Nephron progenitor cell (in vitro differentiated cells): ENCODE data around the gene PCDH9.

Experiments used
- DNase-seq: peaks from one replicate; pipeline ENCODE4 v3.0.0; 2021
- H3K27ac Mint-ChIP-seq: 2 replicates; pipeline ENCODE4 v1.8.0; 2021; ENCODE audit warnings: mild to moderate bottlenecking, moderate library complexity, mixed read lengths
- H3K27me3 Mint-ChIP-seq: 2 replicates; pipeline ENCODE4 v1.8.0; 2021; ENCODE audit warnings: mild to moderate bottlenecking, low read depth, mixed read lengths; ENCODE audit not compliant: poor library complexity
- H3K36me3 Mint-ChIP-seq: 2 replicates; pipeline ENCODE4 v1.8.0; 2021; ENCODE audit warnings: low read depth, mixed read lengths
- H3K4me1 Mint-ChIP-seq: 2 replicates; pipeline ENCODE4 v1.8.0; 2021; ENCODE audit warnings: mixed read lengths
- H3K4me3 Mint-ChIP-seq: 2 replicates; pipeline ENCODE4 v1.8.0; 2021; ENCODE audit warnings: mild to moderate bottlenecking, moderate library complexity, mixed read lengths
- H3K9me3 Mint-ChIP-seq: 2 replicates; pipeline ENCODE4 v1.8.0; 2021; ENCODE audit warnings: mild to moderate bottlenecking, moderate library complexity, mixed read lengths
- CTCF ChIP-seq: fragments of 200-600 bp; sonication (generic); IDR thresholded peaks from 2 replicates; pipeline ENCODE4 v1.5.0; 2021; ENCODE audit warnings: antibody characterized with exemption

PCDH9 gene

GRCh38 chr13:66689037-66689619, 541.0 kb downstream of the PCDH9 start:
- Mint-ChIP-seq H3K27me3 (no peaks in the 10 kb centered on the region), H3K27ac (no peak overlapping the region), H3K9me3 (peaks cover 34% of the 10 kb centered on the region), H3K4me1 (peaks cover 18% of the 10 kb centered on the region), H3K36me3 (peaks cover 25% of the 10 kb centered on the region), H3K4me3 (no peak overlapping the region)
- peak; percentile 21 for TF ChIP-seq CTCF
- no peak for DNase-seq

GRCh38 chr13:66681403-66681802, 548.7 kb downstream of the PCDH9 start:
- no peak overlapping the region for H3K4me3 Mint-ChIP-seq
- H3K9me3 Mint-ChIP-seq = peaks cover 35% of the 10 kb centered on the region
- H3K36me3 Mint-ChIP-seq = peaks cover 15% of the 10 kb centered on the region
- H3K27me3 Mint-ChIP-seq = no peaks in the 10 kb centered on the region
- TF ChIP-seq CTCF = no peak
- no peak for DNase-seq
- H3K27ac Mint-ChIP-seq = peak overlapping the region; percentile 20
- peaks cover 26% of the 10 kb centered on the region for H3K4me1 Mint-ChIP-seq

DNA sequence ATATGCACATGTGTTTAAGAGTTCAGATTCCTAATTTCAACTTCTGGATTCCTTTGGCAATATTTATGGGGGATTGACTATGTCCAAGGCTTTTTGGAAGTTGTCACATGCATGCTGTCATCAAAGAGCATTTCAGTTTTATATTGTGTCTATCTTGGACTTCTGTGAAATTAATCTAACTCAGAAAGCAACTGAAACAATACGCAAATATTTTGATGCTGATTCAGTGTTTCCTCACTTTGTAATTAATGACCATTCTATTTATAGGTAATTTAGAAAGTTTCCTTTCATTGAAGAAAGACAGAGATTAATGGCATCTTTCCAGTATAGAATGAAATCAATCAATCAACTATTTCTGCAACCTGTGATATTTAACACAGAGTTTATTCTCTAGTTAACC, 550.1 kb downstream of the PCDH9 start:
- DNase-seq = no peak
- TF ChIP-seq CTCF = no peak
- Mint-ChIP-seq H3K9me3 (peaks cover 21% of the 10 kb centered on the region), H3K27ac (no peak overlapping the region), H3K36me3 (peaks cover 6% of the 10 kb centered on the region), H3K27me3 (no peaks in the 10 kb centered on the region), H3K4me3 (no peak overlapping the region), H3K4me1 (peaks cover 26% of the 10 kb centered on the region)

DNA sequence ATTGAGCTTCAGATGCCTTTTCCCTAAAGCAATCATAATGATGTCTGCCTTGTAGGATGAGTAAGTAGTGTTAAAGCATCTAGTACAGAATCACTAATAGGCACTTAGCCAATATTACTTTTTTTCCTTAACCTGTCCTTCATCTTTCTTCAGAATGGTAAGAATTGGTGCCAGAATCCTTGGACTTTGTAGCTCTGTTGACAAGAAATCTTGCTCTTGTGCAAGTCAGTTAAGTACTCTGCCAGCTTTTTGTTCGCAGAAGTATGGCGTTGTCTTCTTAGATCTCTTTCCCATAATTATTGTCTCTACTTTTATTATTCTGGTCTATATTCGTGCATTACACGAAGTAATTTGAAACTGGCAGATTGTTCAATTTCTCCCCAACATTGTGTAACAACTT, 554.5 kb downstream of the PCDH9 start:
- Mint-ChIP-seq H3K9me3 (peaks cover 20% of the 10 kb centered on the region), H3K27me3 (no peaks in the 10 kb centered on the region), H3K27ac (no peak overlapping the region), H3K4me1 (no peaks in the 10 kb centered on the region), H3K4me3 (no peak overlapping the region), H3K36me3 (peaks cover 7% of the 10 kb centered on the region)
- no peak for TF ChIP-seq CTCF
- DNase-seq = no peak

DNA sequence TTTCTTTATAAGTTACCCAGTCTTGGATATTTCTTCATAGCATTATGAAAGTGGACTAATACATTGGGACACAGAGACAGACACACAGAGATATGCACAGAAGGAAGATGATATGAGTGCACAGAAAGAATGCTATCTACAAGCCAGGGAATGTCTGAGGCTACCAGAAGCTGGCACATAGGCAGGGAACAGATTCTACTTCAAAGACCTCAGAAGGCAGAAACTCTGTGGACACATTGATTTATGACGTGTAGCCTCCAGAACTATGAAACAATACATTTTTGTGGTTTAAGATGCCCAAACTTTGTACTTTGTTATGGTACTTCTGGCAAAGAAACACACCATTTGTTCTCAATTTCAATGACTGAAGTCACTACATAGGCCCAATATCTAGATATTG, 556.7 kb downstream of the PCDH9 start:
- no peak for TF ChIP-seq CTCF
- peaks cover 6% of the 10 kb centered on the region for H3K4me1 Mint-ChIP-seq
- no peak overlapping the region for H3K4me3 Mint-ChIP-seq
- peaks cover 20% of the 10 kb centered on the region for H3K9me3 Mint-ChIP-seq
- H3K27me3 Mint-ChIP-seq = no peaks in the 10 kb centered on the region
- peak overlapping the region; percentile 4 for H3K27ac Mint-ChIP-seq
- DNase-seq = no peak
- H3K36me3 Mint-ChIP-seq = peaks cover 7% of the 10 kb centered on the region

DNA sequence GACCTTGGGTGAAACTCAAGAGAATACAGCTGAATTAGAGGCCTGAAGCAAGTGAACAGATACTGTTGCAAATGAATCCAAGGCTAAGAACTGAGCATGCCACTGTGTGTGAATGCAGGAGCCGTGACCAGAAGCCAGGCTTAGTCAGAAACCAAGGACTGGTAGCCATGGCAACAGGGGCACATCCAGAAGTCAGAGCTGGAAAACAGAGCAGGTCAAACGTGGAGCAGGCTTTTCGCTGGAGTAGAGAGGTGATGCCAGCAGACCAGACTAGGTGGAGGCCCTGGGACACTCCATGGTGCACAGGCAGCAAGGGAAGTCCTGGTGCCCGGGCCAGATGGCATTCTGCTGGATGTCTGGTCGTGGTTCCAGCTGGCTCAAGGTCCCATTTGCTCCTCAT, 564.1 kb downstream of the PCDH9 start:
- Mint-ChIP-seq H3K36me3 (peaks cover 2% of the 10 kb centered on the region), H3K4me1 (peaks cover 48% of the 10 kb centered on the region), H3K4me3 (no peak overlapping the region), H3K9me3 (peaks cover 2% of the 10 kb centered on the region), H3K27ac (peak overlapping the region; percentile 71), H3K27me3 (no peaks in the 10 kb centered on the region)
- DNase-seq = peak; percentile 66
- no peak for TF ChIP-seq CTCF
